IMR-90 (cell line): Measurements from ENCODE around the gene TNPO2. TPM values are rescaled to one million over a fixed set of nuclear protein-coding genes. Genes with fewer than 3 reads are reported as not detected.

Experiments
- ATAC-seq: fragments of 200-7000 bp; cut with Tn5 transposase; 2 replicates; pipeline ENCODE4 v1.9.1; 2020; ENCODE audit warnings: low read depth, mild to moderate bottlenecking, moderate library complexity
- BruUV-seq: library from RNA; stranded (reverse); fragments of 400-500 nt; replicated peaks from 2 replicates; lab custom pipeline; 2021; lab: Mats Ljungman, UMichigan
- CTCF ChIA-PET: fragments of 300-600 bp; formaldehyde crosslinking; extraction: SDS; loops from one replicate; lab custom pipeline; 2021; ENCODE audit warnings: antibody characterized with exemption; lab: Yijun Ruan, JAX
- POLR2A ChIA-PET: fragments of 300-600 bp; sonication (Branson Sonifier 250); formaldehyde crosslinking; loops from one replicate; lab custom pipeline; 2022; ENCODE audit warnings: antibody characterized with exemption; ENCODE audit not compliant: unreplicated experiment; lab: Charles Lee
- DNase-seq: peaks from one replicate; pipeline ENCODE4 v3.0.0; 2013
- H2AFZ ChIP-seq: replicated peaks from 2 replicates; pipeline ENCODE3; 2013; ENCODE audit warnings: low read length, mild to moderate bottlenecking; ENCODE audit not compliant: poor library complexity
- H2AK5ac ChIP-seq: 2 replicates; pipeline ENCODE4 v1.6.1; 2013; ENCODE audit warnings: low read depth, low read length, inconsistent platforms
- H2AK9ac ChIP-seq: replicated peaks from 2 replicates; pipeline ENCODE3; 2013; ENCODE audit warnings: mild to moderate bottlenecking, low read depth, low read length, moderate library complexity; ENCODE audit not compliant: poor library complexity
- H2BK120ac ChIP-seq: 2 replicates; pipeline ENCODE4 v1.6.1; 2013; ENCODE audit warnings: low read depth, low read length, inconsistent platforms
- H2BK15ac ChIP-seq: 3 replicates; pipeline ENCODE4 v1.6.1; 2013; ENCODE audit warnings: low read depth, low read length, inconsistent platforms
- H2BK20ac ChIP-seq: 2 replicates; pipeline ENCODE4 v1.6.1; 2013; ENCODE audit warnings: low read depth, mild to moderate bottlenecking, inconsistent platforms, low read length, moderate library complexity
- H2BK5ac ChIP-seq: 2 replicates; pipeline ENCODE4 v1.6.1; 2013; ENCODE audit warnings: mild to moderate bottlenecking, low read depth, low read length, inconsistent platforms; ENCODE audit not compliant: poor library complexity, severe bottlenecking
- H3K14ac ChIP-seq: replicated peaks from 2 replicates; pipeline ENCODE4 v1.6.1; 2013; ENCODE audit warnings: low read depth, low read length, inconsistent platforms
- H3K18ac ChIP-seq: 2 replicates; pipeline ENCODE4 v1.6.1; 2013; ENCODE audit warnings: low read depth, low read length, control low read depth
- H3K23ac ChIP-seq: 2 replicates; pipeline ENCODE4 v1.6.1; 2013; ENCODE audit warnings: low read depth, low read length, inconsistent platforms
- H3K27ac ChIP-seq: 2 replicates; pipeline ENCODE4 v1.5.1; 2013; ENCODE audit warnings: mild to moderate bottlenecking, control low read depth, low read length; ENCODE audit not compliant: insufficient read depth
- H3K27me3 ChIP-seq: 2 replicates; pipeline ENCODE4 v1.6.1; 2013; ENCODE audit warnings: low read length; ENCODE audit not compliant: control insufficient read depth, insufficient read depth
- H3K36me3 ChIP-seq: 2 replicates; pipeline ENCODE4 v1.6.1; 2013; ENCODE audit warnings: low read length, mixed read lengths; ENCODE audit not compliant: control insufficient read depth, insufficient read depth
- H3K4ac ChIP-seq: 2 replicates; pipeline ENCODE4 v1.6.1; 2013; ENCODE audit warnings: low read depth, low read length, inconsistent platforms
- H3K4me1 ChIP-seq: 2 replicates; pipeline ENCODE4 v1.6.1; 2013; ENCODE audit warnings: low read length, mixed read lengths; ENCODE audit not compliant: control insufficient read depth, insufficient read depth
- H3K4me2 ChIP-seq: 2 replicates; pipeline ENCODE4 v1.6.1; 2013; ENCODE audit warnings: low read depth, mild to moderate bottlenecking, control low read depth, low read length, moderate library complexity
- H3K4me3 ChIP-seq: 2 replicates; pipeline ENCODE4 v1.5.1; 2013; ENCODE audit warnings: low read depth, mild to moderate bottlenecking, control low read depth, low read length, moderate library complexity; ENCODE audit not compliant: insufficient read depth
- H3K56ac ChIP-seq: 2 replicates; pipeline ENCODE4 v1.6.1; 2013; ENCODE audit warnings: low read length, inconsistent platforms; ENCODE audit not compliant: insufficient read depth; ENCODE audit errors: extremely low read depth
- H3K79me1 ChIP-seq, 2 experiments: 2 replicates each; pipeline ENCODE4 v1.6.1; 2013; ENCODE audit warnings: low read length in 2 of 2, inconsistent platforms in 1 of 2, low read depth in 1 of 2
- H3K9ac ChIP-seq: 2 replicates; pipeline ENCODE4 v1.6.1; 2013; ENCODE audit warnings: low read depth, low read length, control low read depth
- H3K9me1 ChIP-seq: 2 replicates; pipeline ENCODE4 v1.6.1; 2013; ENCODE audit warnings: low read length, inconsistent platforms; ENCODE audit not compliant: insufficient read depth
- H3K9me3 ChIP-seq: 2 replicates; pipeline ENCODE4 v1.6.1; 2013; ENCODE audit warnings: low read length; ENCODE audit not compliant: control insufficient read depth, insufficient read depth
- H4K20me1 ChIP-seq: 2 replicates; pipeline ENCODE4 v1.6.1; 2013; ENCODE audit warnings: low read length, inconsistent platforms; ENCODE audit not compliant: insufficient read depth
- H4K5ac ChIP-seq: 2 replicates; pipeline ENCODE4 v1.6.1; 2013; ENCODE audit warnings: mild to moderate bottlenecking, low read depth, low read length, control low read depth
- H4K8ac ChIP-seq, 2 experiments: 2 replicates each; pipeline ENCODE4 v1.6.1; 2013; ENCODE audit warnings: low read depth in 2 of 2, low read length in 2 of 2, control low read depth in 1 of 2, inconsistent platforms in 1 of 2
- H4K91ac ChIP-seq: 2 replicates; pipeline ENCODE4 v1.6.1; 2013; ENCODE audit warnings: low read depth, low read length, inconsistent platforms; ENCODE audit not compliant: insufficient read depth
- BHLHE40 ChIP-seq: fragments of 150-350 bp; IDR thresholded peaks from 2 replicates; pipeline ENCODE4 v1.6.1; 2016; ENCODE audit warnings: mild to moderate bottlenecking, low read depth, low read length
- CEBPB ChIP-seq: IDR thresholded peaks from 2 replicates; pipeline ENCODE4 v1.6.1; 2012; ENCODE audit warnings: low read depth, low read length, improper control_type of control experiment
- CHD1 ChIP-seq: IDR thresholded peaks from 2 replicates; pipeline ENCODE4 v1.6.1; 2012; ENCODE audit warnings: low read depth, low read length, improper control_type of control experiment
- FOS ChIP-seq: fragments of 150-350 bp; IDR thresholded peaks from 2 replicates; pipeline ENCODE4 v1.6.1; 2016; ENCODE audit warnings: low read depth, low read length
- MAFK ChIP-seq: IDR thresholded peaks from 2 replicates; pipeline ENCODE4 v1.6.1; 2012; ENCODE audit warnings: low read depth, low read length, improper control_type of control experiment
- MAZ ChIP-seq: IDR thresholded peaks from 2 replicates; pipeline ENCODE4 v1.6.1; 2012; ENCODE audit warnings: low read depth, mild to moderate bottlenecking, low read length, improper control_type of control experiment, moderate library complexity, borderline replicate concordance
- MXI1 ChIP-seq: IDR thresholded peaks from 2 replicates; pipeline ENCODE4 v1.6.1; 2012; ENCODE audit warnings: low read depth, mild to moderate bottlenecking, low read length, moderate library complexity, borderline replicate concordance
- NFE2L2 ChIP-seq: fragments of 150-350 bp; IDR thresholded peaks from 2 replicates; pipeline ENCODE4 v1.6.1; 2016; ENCODE audit warnings: low read depth, mild to moderate bottlenecking, low read length
- POLR2A ChIP-seq: IDR thresholded peaks from 2 replicates; pipeline ENCODE4 v1.6.1; 2012; ENCODE audit warnings: mild to moderate bottlenecking, low read depth, low read length
- RAD21 ChIP-seq: IDR thresholded peaks from 2 replicates; pipeline ENCODE4 v1.6.1; 2012; ENCODE audit warnings: low read length, improper control_type of control experiment
- RCOR1 ChIP-seq: IDR thresholded peaks from 2 replicates; pipeline ENCODE4 v1.6.1; 2012; ENCODE audit warnings: mild to moderate bottlenecking, low read length, improper control_type of control experiment; ENCODE audit not compliant: insufficient replicate concordance
- RFX5 ChIP-seq: IDR thresholded peaks from 2 replicates; pipeline ENCODE4 v1.8.0; 2012; ENCODE audit warnings: low read depth, mild to moderate bottlenecking, low read length, moderate library complexity
- SMC3 ChIP-seq: fragments of 150-350 bp; IDR thresholded peaks from 2 replicates; pipeline ENCODE4 v1.6.1; 2016; ENCODE audit warnings: low read depth, mild to moderate bottlenecking, antibody characterized with exemption, low read length, moderate library complexity
- whole genome bisulfite sequencing, 2 experiments: methylation state at CpG; one replicate each; pipeline versions ENCODE4 v1.1.5 to v1.1.7; 2013; ENCODE audit warnings: missing lambda C conversion rate in 2 of 2; ENCODE audit not compliant: insufficient read length in 1 of 2; ENCODE audit errors: extremely low coverage in 2 of 2; 5-methylcytosine and 5-hydroxymethylcytosine counted together
- dilution Hi-C: fragments of 300-500 bp; cut with HindIII; formaldehyde crosslinking; loops from one replicate; pipeline ENCODE4 v1.14.3; 2018; ENCODE audit warnings: low sequenced_read_pairs; ENCODE audit not compliant: unreplicated experiment
- in situ Hi-C: fragments of 300-500 bp; cut with MboI; formaldehyde crosslinking; loops from 3 replicates; pipeline ENCODE4 v1.14.3; 2019; ENCODE audit warnings: low sequenced_read_pairs, inconsistent platforms, mixed read lengths
- intact Hi-C: fragments of 100-400 bp; cut with micrococcal nuclease; formaldehyde crosslinking; loops from 2 replicates; pipeline ENCODE4 v1.10.0; 2022
- polyA plus RNA-seq, 3 experiments: library from polyadenylated mRNA; depleted of rRNA; stranded (reverse); fragments of >200 nt; gene quantifications; 2 replicates each; pipeline ENCODE4 v1.2.3, GENCODE V29; 2012; ENCODE audit warnings: low replicate concordance in 1 of 3
- total RNA-seq: library from RNA; depleted of rRNA; stranded (reverse); fragments of >200 nt; gene quantifications from 2 replicates; pipeline ENCODE4 v1.2.3, GENCODE V29; 2012
- TF ChIP-seq, protein P1 (sequence below): fragments of 150-350 bp; IDR thresholded peaks from 2 replicates; pipeline ENCODE4 v1.6.1; 2017; ENCODE audit warnings: mild to moderate bottlenecking, antibody characterized with exemption, low read length, low read depth
- TF ChIP-seq, protein P2 (sequence below): fragments of 150-350 bp; IDR thresholded peaks from 2 replicates; pipeline ENCODE4 v1.6.1; 2016; ENCODE audit warnings: low read depth, mild to moderate bottlenecking, low read length, moderate library complexity, borderline replicate concordance
- TF ChIP-seq, protein P3 (sequence below): conservative IDR thresholded peaks from 2 replicates; pipeline ENCODE4 v1.5.1; 2012; ENCODE audit warnings: mild to moderate bottlenecking, low read depth, low read length, improper control_type of control experiment

The TNPO2 gene
- total and polyA plus RNA-seq, 2 of the 4 experiments (the other 2 are of a cell fraction) = 36.0 to 77.2 TPM

DNA sequence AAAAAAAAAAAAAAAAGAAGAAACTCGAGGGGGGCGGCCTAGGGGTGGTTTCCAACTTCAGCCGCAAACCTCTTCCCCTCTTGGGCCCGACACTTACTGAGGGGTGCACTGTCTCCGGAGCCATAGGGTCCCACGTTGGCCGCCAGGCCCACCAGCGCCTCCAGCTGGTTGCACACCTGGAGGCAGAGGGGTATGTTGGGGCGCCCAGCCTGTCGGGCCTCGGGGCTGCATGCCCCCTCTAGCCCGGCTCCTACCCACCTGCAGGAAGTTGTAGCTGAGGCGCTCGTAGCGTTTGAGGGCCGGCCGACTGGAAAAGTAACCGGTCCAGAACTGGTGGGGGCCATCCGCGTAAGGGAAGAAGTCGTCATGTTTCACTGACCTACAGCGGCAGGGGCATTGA lies 65.8 kb downstream of the TNPO2 start:
- intact Hi-C loops = no loop called here
- BruUV-seq = no TSS peak

More for the DNA sequence above, 65.8 kb downstream of the TNPO2 start:
- no peak overlapping the region for H2BK120ac ChIP-seq
- H2AK5ac ChIP-seq = no peak overlapping the region
- no peak overlapping the region for H2BK5ac ChIP-seq
- no peaks in the 10 kb centered on the region for H3K9me1 ChIP-seq
- TF ChIP-seq, protein P1, sequence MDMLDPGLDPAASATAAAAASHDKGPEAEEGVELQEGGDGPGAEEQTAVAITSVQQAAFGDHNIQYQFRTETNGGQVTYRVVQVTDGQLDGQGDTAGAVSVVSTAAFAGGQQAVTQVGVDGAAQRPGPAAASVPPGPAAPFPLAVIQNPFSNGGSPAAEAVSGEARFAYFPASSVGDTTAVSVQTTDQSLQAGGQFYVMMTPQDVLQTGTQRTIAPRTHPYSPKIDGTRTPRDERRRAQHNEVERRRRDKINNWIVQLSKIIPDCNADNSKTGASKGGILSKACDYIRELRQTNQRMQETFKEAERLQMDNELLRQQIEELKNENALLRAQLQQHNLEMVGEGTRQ = no peak
- TF ChIP-seq RCOR1 (no peak), SMC3 (no peak), NFE2L2 (no peak), MXI1 (no peak), FOS (no peak), MAFK (no peak), CEBPB (no peak), MAZ (no peak), POLR2A (no peak), BHLHE40 (no peak), RAD21 (no peak), CHD1 (no peak), RFX5 (no peak)
- TF ChIP-seq, protein P2, sequence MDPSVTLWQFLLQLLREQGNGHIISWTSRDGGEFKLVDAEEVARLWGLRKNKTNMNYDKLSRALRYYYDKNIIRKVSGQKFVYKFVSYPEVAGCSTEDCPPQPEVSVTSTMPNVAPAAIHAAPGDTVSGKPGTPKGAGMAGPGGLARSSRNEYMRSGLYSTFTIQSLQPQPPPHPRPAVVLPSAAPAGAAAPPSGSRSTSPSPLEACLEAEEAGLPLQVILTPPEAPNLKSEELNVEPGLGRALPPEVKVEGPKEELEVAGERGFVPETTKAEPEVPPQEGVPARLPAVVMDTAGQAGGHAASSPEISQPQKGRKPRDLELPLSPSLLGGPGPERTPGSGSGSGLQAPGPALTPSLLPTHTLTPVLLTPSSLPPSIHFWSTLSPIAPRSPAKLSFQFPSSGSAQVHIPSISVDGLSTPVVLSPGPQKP = no peak
- TF ChIP-seq, protein P3, sequence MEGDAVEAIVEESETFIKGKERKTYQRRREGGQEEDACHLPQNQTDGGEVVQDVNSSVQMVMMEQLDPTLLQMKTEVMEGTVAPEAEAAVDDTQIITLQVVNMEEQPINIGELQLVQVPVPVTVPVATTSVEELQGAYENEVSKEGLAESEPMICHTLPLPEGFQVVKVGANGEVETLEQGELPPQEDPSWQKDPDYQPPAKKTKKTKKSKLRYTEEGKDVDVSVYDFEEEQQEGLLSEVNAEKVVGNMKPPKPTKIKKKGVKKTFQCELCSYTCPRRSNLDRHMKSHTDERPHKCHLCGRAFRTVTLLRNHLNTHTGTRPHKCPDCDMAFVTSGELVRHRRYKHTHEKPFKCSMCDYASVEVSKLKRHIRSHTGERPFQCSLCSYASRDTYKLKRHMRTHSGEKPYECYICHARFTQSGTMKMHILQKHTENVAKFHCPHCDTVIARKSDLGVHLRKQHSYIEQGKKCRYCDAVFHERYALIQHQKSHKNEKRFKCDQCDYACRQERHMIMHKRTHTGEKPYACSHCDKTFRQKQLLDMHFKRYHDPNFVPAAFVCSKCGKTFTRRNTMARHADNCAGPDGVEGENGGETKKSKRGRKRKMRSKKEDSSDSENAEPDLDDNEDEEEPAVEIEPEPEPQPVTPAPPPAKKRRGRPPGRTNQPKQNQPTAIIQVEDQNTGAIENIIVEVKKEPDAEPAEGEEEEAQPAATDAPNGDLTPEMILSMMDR = no peak
- H4K91ac ChIP-seq = no peak overlapping the region
- H2AK9ac ChIP-seq = no peak overlapping the region
- no peak overlapping the region for H3K9ac ChIP-seq
- no peaks in the 10 kb centered on the region for H3K27me3 ChIP-seq
- no peak for DNase-seq
- H2AFZ ChIP-seq = no peak overlapping the region
- H2BK15ac ChIP-seq = no peak overlapping the region
- H4K5ac ChIP-seq = no peak overlapping the region
- POLR2A ChIA-PET = no interaction called here
- CTCF ChIA-PET = no interaction called here
- no peak overlapping the region for H3K18ac ChIP-seq
- in situ Hi-C loops (no loop called here), dilution Hi-C loops (no loop called here)
- no peak overlapping the region for H3K23ac ChIP-seq
- H3K14ac ChIP-seq = no peak overlapping the region
- no peaks in the 10 kb centered on the region for H3K9me3 ChIP-seq
- no peak overlapping the region for H4K8ac ChIP-seq
- H3K36me3 ChIP-seq = peaks cover 41% of the 10 kb centered on the region
- no peaks in the 10 kb centered on the region for H4K20me1 ChIP-seq
- no peak overlapping the region for H3K27ac ChIP-seq
- no peak overlapping the region for H3K4me3 ChIP-seq
- H2BK20ac ChIP-seq = no peak overlapping the region
- H3K4me2 ChIP-seq = no peak overlapping the region
- H3K56ac ChIP-seq = no peak overlapping the region
- H3K79me1 ChIP-seq = no peaks in the 10 kb centered on the region
- no peaks in the 10 kb centered on the region for H3K4me1 ChIP-seq
- H3K4ac ChIP-seq = no peak overlapping the region
- WGBS, 2 experiments = no CpG with 5 or more reads among the region's 22 CpGs
- ATAC-seq = no peak
